HG03039 (cell line): ENCODE measurements around the gene PPIL1.
"Not testable (repeated sequence)": the region's sequence is repeated elsewhere in the genome, so short reads cannot be mapped to it uniquely, and the experiment has no call there.

Source experiments
- ATAC-seq: cut with Tn5 transposase; IDR thresholded peaks from one replicate; pipeline ENCODE4 v1.9.1; 2021; ENCODE audit warnings: mild to moderate bottlenecking, moderate library complexity; ENCODE audit not compliant: unreplicated experiment

Gene PPIL1

DNA sequence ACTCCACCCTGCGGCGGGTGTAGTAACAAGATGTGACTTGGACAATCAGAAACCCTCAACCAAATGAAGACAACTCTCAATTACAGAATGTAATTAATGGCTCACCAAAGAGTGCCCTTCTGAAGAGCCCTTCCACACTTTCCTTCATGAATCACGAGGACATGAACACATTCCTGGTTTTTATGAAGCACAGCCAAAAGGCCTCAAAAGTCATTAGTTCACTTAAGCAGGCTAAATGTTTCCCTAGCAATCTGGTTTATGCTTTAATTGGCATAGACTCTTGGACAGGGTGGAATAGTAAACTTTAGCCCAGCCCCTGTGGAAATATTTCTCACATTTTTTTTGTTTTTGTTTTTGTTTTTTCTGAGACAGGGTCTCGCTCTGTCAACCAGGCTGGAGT, 55.8 kb downstream of the PPIL1 start:
- no peak for ATAC-seq

DNA sequence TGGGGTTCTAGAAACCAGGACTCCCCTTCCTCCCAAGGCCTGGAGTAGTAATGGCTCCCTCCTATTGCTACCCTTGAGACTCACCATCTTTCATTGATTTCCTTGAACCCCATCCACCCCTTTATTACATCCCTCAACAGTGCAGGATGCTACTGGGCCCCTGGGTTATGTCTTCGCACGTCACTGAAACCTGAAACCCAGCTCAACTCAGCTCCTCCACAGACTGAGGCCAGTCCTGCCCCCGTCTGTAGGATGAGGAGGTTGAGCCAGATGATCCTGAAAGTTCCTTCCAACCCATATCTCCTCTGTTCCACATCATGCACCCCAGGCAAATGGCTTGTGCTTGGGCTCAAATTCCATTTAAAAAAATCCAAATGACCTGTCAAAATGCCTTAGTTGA, 56.8 kb downstream of the PPIL1 start:
- no peak for ATAC-seq

DNA sequence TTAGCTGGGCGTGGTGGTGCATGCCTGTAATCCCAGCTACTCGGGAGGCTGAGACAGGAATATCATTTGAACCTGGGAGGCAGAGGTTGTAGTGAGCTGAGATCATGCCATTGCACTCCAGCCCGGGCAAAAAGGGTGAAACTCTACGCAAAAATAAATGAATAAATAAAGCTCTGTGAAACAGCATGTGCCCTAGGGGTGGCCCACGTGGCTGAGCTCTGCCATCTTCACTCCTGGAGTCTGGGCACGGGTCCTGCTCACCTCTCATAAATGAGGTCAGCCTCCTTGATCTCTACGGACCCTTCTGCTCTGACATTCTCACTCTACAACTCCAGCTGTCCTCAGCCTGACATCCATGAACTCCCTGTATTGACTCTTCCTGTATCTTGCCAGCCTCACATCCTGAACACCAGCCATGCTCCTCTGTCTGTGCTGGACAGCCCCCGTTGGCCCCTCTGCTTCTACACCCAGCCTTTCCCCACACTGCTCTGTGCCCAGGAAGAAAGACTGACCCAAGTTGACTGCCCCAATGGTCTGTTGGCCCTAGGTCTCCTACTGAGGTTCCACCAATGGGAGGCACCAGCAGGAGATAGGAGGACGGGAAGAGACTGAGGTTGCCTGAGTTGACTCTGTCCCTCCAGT, 57.3 kb downstream of the PPIL1 start:
- ATAC-seq: no peak

DNA sequence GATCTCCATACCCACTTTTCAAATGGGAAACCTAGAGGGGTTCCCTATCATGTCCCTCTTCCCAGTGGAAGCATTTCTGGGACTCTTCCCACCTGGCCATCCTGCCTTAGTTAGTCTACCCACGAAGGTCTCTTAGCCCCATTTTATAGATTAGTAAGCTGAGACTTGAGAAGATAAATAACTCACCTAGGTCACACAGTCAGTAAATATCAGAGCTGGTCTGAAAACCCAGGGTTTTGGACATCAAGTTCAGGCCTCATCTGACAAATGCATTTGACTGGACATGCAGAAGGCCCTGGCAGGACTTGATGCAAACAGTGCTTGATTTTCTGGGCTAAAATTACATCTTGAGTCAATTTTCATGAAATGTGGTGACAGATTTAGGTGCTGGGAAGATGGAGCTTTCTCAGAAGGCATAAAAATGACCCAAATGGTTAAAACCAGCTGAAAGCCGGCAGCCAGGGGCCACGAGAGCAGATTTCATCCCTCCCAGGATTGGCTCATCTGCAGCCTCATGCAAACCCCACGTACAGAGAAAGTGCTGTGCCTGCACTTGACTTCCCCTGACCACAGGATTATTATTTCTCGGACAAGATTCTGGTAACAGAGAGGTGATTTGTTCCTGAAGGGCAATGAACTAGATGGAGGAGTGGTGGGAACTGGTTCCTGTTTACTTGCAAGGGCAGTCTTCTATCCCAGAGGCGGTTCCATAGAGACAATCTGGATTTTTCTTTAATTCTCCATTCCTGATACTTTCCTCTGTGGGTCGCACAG, 58.5 kb downstream of the PPIL1 start:
- ATAC-seq: no peak

DNA sequence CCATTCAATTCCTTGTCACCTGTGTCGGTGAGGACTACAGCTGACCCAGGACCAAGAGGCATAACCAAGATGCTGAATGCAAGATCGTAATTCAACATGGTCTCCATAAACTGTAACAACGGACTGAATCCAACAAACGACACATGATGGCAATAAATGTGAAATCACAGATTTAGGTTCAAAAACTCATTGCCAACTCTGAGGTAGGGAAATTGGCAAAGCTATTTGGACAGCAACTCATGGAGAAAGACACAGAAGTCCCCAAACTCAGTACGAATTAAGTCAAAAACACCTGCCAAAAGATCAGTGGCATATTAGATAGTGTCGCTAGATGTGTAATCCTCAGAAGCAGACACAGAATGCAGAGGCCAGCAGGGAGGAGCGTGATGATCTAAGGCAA, 60.4 kb downstream of the PPIL1 start:
- no peak for ATAC-seq

DNA sequence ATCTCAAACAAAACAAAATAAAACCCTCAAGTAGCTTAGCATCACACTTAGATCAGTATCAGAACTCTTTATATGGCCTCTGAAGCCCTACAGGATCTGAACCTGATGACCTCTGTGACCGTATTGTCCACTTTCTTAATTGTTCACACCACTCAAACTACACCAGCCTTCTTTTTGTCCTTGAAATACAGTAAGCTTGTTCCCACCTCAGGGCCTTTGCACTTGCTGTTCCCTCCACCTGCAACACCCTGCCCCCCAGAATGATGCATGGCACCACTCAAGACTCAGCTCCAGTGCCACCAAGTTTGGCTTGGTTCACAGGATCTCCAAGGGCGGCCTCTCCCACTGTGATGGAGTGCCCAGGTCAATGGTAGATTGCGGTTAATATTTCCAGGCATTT, 61.1 kb downstream of the PPIL1 start:
- ATAC-seq: no peak

DNA sequence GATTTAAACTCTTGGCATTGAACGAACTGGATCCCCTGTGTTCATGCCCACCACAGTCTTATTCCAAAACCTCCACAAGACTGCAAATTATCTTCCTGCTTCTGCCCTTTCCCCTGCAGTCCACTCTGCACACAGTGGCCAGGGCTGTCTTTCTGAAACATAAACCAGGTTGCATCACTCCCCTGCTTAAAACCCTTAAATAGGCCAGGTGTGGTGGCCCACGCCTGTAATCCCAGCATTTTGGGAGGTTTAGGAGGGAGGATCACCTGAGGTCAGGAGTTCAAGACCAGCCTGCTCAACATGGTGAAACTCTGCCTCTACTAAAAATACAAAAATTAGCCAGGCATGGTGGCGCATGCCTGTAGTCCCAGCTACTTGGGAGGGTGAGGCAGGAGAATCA, 61.6 kb downstream of the PPIL1 start:
- ATAC-seq: not testable (repeated sequence)

DNA sequence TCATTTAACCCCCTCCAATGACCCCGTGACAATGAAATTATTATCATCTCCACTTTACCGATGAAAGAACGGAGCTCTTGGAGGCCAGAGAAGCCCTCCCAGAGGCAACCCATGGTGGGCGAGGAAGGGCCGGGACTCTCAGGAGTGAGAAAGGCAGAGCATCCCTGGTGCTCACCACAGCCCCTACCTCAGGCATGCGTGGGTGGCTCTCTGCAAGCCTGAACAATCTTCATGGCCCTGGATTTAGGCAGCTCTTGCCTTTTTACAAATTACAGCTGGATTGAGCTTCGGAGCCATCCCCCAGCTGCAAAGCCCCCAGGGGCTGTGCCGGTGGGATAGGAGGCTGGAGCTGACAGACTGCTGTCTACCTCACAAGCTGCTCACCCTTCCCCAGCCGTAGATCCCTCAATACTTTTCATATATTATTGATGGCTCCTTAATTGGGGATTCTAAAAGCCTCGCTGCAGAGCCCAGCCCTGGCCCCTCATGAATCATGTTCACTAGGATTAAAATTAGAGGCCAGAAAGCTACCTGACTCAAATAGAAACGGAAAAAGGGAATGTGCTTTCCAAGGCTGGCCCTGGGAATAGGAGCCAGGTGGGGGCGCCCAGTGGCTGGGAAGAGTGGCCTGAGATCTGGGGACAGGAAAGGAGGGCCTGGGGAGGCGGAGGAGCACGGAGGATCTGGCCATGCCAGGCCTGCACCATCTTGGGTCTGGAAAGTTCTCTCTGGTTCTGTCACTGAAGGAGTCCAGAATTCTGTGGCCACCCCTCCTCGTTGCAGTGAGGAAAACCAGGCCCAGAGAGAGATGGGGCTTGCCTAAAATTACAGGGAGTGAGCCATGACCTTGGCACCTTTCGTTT, 64.4 kb downstream of the PPIL1 start:
- no peak for ATAC-seq

DNA sequence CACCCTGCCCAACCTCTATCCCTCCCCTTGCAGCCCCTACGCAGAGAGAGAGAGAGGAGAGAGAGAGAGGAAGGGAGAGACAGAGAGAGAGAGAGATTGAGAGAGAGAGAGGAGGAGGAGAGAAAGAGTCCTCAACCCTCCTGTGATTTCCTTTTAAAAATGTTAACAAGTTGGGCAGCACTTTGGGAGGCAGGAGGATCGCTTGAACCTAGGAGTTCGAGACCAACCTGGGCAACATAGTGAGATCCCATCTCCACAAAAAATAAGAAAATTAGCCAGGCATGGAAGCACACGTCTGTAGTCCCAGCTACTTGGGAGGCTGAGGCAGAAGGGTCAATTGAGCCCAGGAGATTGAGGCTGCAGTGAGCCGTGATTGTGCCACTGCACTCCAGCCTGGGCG, 65.4 kb downstream of the PPIL1 start:
- ATAC-seq: no peak

DNA sequence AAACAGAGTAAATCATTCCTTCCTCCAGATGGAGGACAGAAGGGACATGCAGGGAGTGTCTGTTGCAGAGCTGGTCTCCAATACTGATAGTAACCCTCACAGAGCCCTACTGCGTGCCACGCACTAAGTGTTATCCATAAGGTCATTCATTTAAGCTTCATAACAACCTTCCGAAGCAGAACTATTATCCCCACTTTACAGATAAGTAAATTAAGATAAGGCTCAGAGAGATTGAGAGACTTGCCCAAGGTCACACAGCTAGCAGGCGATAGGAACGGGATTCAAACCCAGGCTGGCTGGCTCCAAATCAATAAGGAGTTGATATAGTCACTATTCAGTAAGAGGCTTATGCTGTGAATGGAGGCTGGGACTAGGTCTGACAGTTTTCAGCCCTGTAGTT, 66.0 kb downstream of the PPIL1 start:
- no peak for ATAC-seq

DNA sequence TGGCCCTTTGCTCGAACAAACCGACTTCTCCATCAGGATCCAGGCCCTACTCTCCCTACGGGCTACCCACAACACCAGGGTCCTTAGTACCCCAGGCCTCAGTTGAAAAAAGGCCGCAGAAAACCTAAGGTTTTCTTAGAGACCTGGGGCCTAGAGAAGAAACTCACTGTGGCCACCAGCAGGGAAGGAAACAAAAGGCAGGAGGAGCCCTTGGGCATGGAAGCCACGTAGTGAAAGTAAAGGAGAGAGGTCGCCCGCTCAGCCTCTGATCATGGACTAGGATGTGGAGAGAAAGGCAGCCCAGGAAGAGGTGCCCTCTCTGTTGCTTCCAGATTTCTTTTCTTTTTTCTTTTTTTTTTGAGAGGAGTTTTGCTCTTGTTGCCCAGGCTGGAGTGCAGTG, 66.9 kb downstream of the PPIL1 start:
- no peak for ATAC-seq

DNA sequence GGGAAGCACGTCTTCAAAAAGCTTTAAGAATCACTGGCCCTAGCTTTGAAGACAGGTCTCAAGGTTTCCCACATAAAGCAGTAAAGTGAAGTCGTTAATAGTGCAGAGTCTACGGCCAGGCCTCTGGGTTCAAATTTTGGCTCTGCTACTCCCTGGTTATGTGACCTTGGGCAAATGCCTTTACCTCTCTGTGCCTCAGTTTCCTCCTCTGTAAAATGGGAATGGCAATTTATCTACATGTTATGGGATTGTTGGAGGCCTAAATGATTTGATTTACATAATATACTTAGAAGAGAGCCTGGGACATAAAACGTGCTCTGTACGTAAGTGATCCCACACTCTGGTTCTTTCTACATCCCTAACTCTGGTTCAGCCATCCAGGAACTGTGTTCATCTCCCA, 67.5 kb downstream of the PPIL1 start:
- no peak for ATAC-seq

DNA sequence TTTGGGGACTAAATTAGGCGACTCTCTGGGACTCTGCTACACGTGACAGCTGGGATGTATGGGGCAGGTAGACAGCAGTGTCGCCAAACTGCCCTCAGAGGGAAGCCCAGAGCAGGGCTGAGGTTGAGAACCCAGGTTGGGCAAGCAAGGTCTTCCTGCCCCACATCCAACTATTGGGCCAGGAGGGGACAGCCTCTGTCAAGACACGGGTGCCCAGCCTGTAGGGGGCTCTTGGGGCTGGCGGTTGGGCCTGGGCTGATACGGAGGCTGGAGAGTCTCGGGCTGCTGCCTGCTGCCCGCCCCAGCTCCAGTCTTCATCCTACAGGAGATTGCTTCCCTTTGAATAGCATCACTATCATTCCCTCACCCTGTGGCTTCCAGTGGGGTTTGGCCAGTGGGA, 68.7 kb downstream of the PPIL1 start:
- no peak for ATAC-seq

DNA sequence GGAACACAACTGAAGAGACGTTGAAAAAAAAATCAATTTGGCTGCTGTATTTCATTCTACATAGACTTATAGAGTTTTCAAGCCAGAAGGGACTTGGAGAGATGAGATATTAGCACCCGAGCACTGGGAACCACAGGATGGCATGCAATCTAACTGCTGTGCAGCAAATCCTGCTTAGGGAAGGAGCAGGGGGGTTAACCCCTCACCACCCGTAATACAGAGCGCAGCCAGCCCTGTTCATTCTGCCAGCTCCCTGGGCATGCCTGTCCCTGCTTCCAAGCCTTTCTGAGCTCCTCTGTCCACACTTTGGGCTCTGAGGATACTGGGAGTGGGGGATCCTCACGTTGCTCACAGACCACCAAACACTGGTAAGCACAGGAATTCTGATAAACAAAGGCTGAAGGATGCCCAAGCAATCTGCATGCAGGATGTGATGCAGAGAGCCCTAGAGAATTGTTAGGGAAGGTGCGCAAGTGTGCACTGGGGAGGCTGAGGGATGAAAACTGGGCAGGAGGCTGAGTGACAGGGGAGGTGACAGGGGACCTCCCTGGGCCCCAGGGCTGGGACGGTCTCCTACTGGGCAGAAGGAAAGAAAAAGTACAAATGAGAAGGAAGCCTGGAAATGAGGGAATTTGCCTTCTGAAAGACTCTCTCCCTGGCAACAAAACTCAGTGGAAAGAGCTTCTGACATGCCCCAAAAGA, 69.4 kb downstream of the PPIL1 start:
- no peak for ATAC-seq
